T-helper 1 cell treated with Interleukin-12 subunit alpha and Interleukin-12 subunit beta and Interleukin-4 antibody, amounts not matched to agents 30 μg/mL and 1 μg/mL, for 36 hours (primary cell): Measurements from ENCODE around the gene BGLAP.

Experiments
- H3K27ac Mint-ChIP-seq: one replicate; pipeline ENCODE4 v1.8.0; 2021; ENCODE audit warnings: mild to moderate bottlenecking, mixed read lengths
- H3K27me3 Mint-ChIP-seq: one replicate; pipeline ENCODE4 v1.8.0; 2021; ENCODE audit warnings: low read depth, mixed read lengths
- H3K36me3 Mint-ChIP-seq: one replicate; pipeline ENCODE4 v1.8.0; 2021; ENCODE audit warnings: low read depth, mixed read lengths
- H3K4me1 Mint-ChIP-seq: one replicate; pipeline ENCODE4 v1.8.0; 2021; ENCODE audit warnings: low read depth, mixed read lengths
- H3K4me3 Mint-ChIP-seq: one replicate; pipeline ENCODE4 v1.8.0; 2021; ENCODE audit warnings: mild to moderate bottlenecking, moderate library complexity, mixed read lengths
- H3K9me3 Mint-ChIP-seq: one replicate; pipeline ENCODE4 v1.8.0; 2021; ENCODE audit warnings: mixed read lengths

Gene BGLAP

GRCh38 chr1:156258859-156259258, 16.9 kb downstream of the BGLAP start:
- Mint-ChIP-seq H3K36me3 (peaks cover 51% of the 10 kb centered on the region), H3K27me3 (no peaks in the 10 kb centered on the region), H3K9me3 (no peaks in the 10 kb centered on the region), H3K4me3 (no peak overlapping the region), H3K27ac (no peak overlapping the region), H3K4me1 (peaks cover 9% of the 10 kb centered on the region)

- H3K27me3 Mint-ChIP-seq: no peaks in the 10 kb centered on the region
- no peaks in the 10 kb centered on the region for H3K9me3 Mint-ChIP-seq
- no peak overlapping the region for H3K27ac Mint-ChIP-seq
- H3K36me3 Mint-ChIP-seq: peaks cover 51% of the 10 kb centered on the region
- no peak overlapping the region for H3K4me3 Mint-ChIP-seq
- H3K4me1 Mint-ChIP-seq: peaks cover 9% of the 10 kb centered on the region
These were observed 17.8 kb downstream of the BGLAP start for GRCh38 chr1:156259805-156260204.

- Mint-ChIP-seq H3K4me3 (no peak overlapping the region), H3K36me3 (peaks cover 59% of the 10 kb centered on the region), H3K27me3 (no peaks in the 10 kb centered on the region), H3K27ac (no peak overlapping the region), H3K9me3 (no peaks in the 10 kb centered on the region), H3K4me1 (peaks cover 9% of the 10 kb centered on the region)
These were observed 18.9 kb downstream of the BGLAP start for GRCh38 chr1:156260896-156261295.

- H3K36me3 Mint-ChIP-seq: peaks cover 67% of the 10 kb centered on the region
- no peak overlapping the region for H3K4me3 Mint-ChIP-seq
- H3K4me1 Mint-ChIP-seq: peaks cover 3% of the 10 kb centered on the region
- no peaks in the 10 kb centered on the region for H3K27me3 Mint-ChIP-seq
- no peaks in the 10 kb centered on the region for H3K9me3 Mint-ChIP-seq
- H3K27ac Mint-ChIP-seq: no peak overlapping the region
These were observed 20.7 kb downstream of the BGLAP start for GRCh38 chr1:156262461-156263287.

GRCh38 chr1:156263288-156263655, 21.3 kb downstream of the BGLAP start:
- no peaks in the 10 kb centered on the region for H3K27me3 Mint-ChIP-seq
- peaks cover 65% of the 10 kb centered on the region for H3K36me3 Mint-ChIP-seq
- H3K27ac Mint-ChIP-seq: no peak overlapping the region
- H3K4me1 Mint-ChIP-seq: peaks cover 2% of the 10 kb centered on the region
- H3K4me3 Mint-ChIP-seq: no peak overlapping the region
- H3K9me3 Mint-ChIP-seq: no peaks in the 10 kb centered on the region

GRCh38 chr1:156266051-156266450, 24.1 kb downstream of the BGLAP start:
- Mint-ChIP-seq H3K4me1 (peaks cover 2% of the 10 kb centered on the region), H3K36me3 (peaks cover 58% of the 10 kb centered on the region), H3K27me3 (no peaks in the 10 kb centered on the region), H3K9me3 (no peaks in the 10 kb centered on the region), H3K4me3 (no peak overlapping the region), H3K27ac (no peak overlapping the region)

GRCh38 chr1:156268336-156268735, 26.4 kb downstream of the BGLAP start:
- no peak overlapping the region for H3K4me3 Mint-ChIP-seq
- H3K36me3 Mint-ChIP-seq: peaks cover 59% of the 10 kb centered on the region
- no peaks in the 10 kb centered on the region for H3K9me3 Mint-ChIP-seq
- no peaks in the 10 kb centered on the region for H3K4me1 Mint-ChIP-seq
- H3K27ac Mint-ChIP-seq: no peak overlapping the region
- H3K27me3 Mint-ChIP-seq: no peaks in the 10 kb centered on the region

- Mint-ChIP-seq H3K9me3 (no peaks in the 10 kb centered on the region), H3K36me3 (peaks cover 62% of the 10 kb centered on the region), H3K27me3 (no peaks in the 10 kb centered on the region), H3K4me3 (no peak overlapping the region), H3K4me1 (no peaks in the 10 kb centered on the region), H3K27ac (no peak overlapping the region)
These were observed 28.3 kb downstream of the BGLAP start for GRCh38 chr1:156270314-156270713.

- Mint-ChIP-seq H3K27ac (no peak overlapping the region), H3K27me3 (no peaks in the 10 kb centered on the region), H3K9me3 (no peaks in the 10 kb centered on the region), H3K4me1 (peaks cover 16% of the 10 kb centered on the region), H3K36me3 (peaks cover 48% of the 10 kb centered on the region), H3K4me3 (no peak overlapping the region)
These were observed 34.5 kb downstream of the BGLAP start for GRCh38 chr1:156276532-156276931.

GRCh38 chr1:156276966-156277381, 35.0 kb downstream of the BGLAP start:
- no peak overlapping the region for H3K4me3 Mint-ChIP-seq
- no peaks in the 10 kb centered on the region for H3K27me3 Mint-ChIP-seq
- peaks cover 19% of the 10 kb centered on the region for H3K4me1 Mint-ChIP-seq
- H3K9me3 Mint-ChIP-seq: no peaks in the 10 kb centered on the region
- H3K27ac Mint-ChIP-seq: no peak overlapping the region
- peaks cover 45% of the 10 kb centered on the region for H3K36me3 Mint-ChIP-seq

- Mint-ChIP-seq H3K9me3 (no peaks in the 10 kb centered on the region), H3K27me3 (no peaks in the 10 kb centered on the region), H3K4me1 (peaks cover 26% of the 10 kb centered on the region), H3K36me3 (peaks cover 28% of the 10 kb centered on the region), H3K4me3 (peak overlapping the region; percentile 3), H3K27ac (no peak overlapping the region)
These were observed 37.9 kb downstream of the BGLAP start for GRCh38 chr1:156279837-156280236.

GRCh38 chr1:156281281-156281680, 39.3 kb downstream of the BGLAP start:
- Mint-ChIP-seq H3K4me3 (peak overlapping the region; percentile 93), H3K36me3 (peaks cover 19% of the 10 kb centered on the region), H3K27ac (peak overlapping the region; percentile 94), H3K27me3 (no peaks in the 10 kb centered on the region), H3K4me1 (peaks cover 26% of the 10 kb centered on the region), H3K9me3 (no peaks in the 10 kb centered on the region)

GRCh38 chr1:156281693-156282478, 39.9 kb downstream of the BGLAP start:
- H3K4me1 Mint-ChIP-seq: peaks cover 26% of the 10 kb centered on the region
- peak overlapping the region; percentile 94 for H3K27ac Mint-ChIP-seq
- peaks cover 19% of the 10 kb centered on the region for H3K36me3 Mint-ChIP-seq
- H3K27me3 Mint-ChIP-seq: no peaks in the 10 kb centered on the region
- H3K4me3 Mint-ChIP-seq: peak overlapping the region; percentile 93
- no peaks in the 10 kb centered on the region for H3K9me3 Mint-ChIP-seq

- Mint-ChIP-seq H3K27ac (peak within 1 kb of the TSS; percentile 94), H3K4me1 (peaks cover 26% of the 10 kb centered on the region), H3K9me3 (no peaks in the 10 kb centered on the region), H3K36me3 (peaks cover 15% of the 10 kb centered on the region), H3K27me3 (no peaks in the 10 kb centered on the region), H3K4me3 (peak within 1 kb of the TSS; percentile 93)
These were observed 40.7 kb downstream of the BGLAP start, which contains the start of gene SMG5 for GRCh38 chr1:156282479-156283222. Gene SMG5, minus strand, starts transcription at chr1:156282825. Its CDS starts 145 bp downstream, at chr1:156282680.
